Endothelial cell of hepatic sinusoid (primary cell): ENCODE results near the gene IL10.

Experiments used
- in situ Hi-C: cut with HindIII; loops from 2 replicates; pipeline ENCODE4 v1.10.0; 2017; ENCODE audit warnings: low sequenced_read_pairs

The IL10 gene

GRCh38 chr1:206737729-206738201, 34.5 kb downstream of the IL10 start:
- in situ Hi-C loops: no loop called here

- in situ Hi-C loops: no loop called here
These were observed 35.2 kb downstream of the IL10 start for GRCh38 chr1:206736878-206737728.

GRCh38 chr1:206735553-206736031, 36.7 kb downstream of the IL10 start:
- in situ Hi-C loops: no loop called here

DNA sequence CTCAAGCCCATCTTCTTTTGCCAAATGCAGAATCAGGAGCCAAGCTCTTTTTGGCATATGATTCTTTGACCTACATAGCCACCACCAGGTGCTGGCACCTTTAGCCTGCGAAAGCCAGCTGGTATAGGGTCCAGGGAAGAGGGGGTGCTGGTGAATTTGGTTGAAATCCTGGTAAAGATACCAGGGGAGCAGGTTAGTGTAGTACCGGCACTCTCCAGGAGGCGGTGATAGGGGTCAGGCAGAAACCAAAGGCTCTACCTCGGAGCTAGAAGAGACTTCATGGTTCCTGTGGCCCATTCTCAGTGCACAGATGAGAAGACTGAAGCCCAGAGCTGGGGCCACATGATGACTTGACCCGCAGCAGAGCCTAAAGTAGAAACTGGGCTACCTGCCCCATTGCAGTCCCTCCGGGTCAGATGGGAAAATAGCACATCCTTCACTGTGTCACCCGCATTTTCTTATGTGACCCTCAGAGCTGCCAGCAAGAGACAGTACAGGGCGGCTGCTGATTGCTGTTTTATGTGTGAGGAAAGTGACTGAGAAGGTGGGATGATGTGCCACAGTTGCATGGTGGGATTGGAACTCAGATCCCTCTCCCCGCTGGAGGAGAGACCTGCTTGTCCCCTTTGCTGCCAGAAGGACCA, 37.7 kb downstream of the IL10 start:
- in situ Hi-C loops: no loop called here

DNA sequence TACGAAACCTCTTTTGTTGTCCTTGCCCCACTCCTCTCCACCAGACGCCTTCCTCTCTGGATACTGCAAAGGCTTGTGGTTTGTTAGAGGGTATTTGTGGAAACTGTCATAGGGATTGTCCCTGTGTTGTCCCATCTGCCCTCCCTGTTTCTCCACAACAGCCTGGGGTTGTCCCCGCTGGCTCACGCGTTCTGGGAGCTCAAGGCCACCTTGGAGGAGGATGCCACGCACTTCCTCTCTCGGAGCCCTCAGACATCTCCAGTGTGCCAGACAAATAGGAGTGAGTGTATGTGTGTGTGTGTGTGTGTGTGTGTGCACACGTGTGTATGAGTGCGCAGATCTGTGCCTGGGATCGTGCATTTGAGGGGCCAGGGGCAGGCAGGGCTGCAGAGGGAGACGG, 39.3 kb downstream of the IL10 start:
- in situ Hi-C loops: no loop called here

GRCh38 chr1:206732508-206732907, 39.8 kb downstream of the IL10 start:
- in situ Hi-C loops: no loop called here

DNA sequence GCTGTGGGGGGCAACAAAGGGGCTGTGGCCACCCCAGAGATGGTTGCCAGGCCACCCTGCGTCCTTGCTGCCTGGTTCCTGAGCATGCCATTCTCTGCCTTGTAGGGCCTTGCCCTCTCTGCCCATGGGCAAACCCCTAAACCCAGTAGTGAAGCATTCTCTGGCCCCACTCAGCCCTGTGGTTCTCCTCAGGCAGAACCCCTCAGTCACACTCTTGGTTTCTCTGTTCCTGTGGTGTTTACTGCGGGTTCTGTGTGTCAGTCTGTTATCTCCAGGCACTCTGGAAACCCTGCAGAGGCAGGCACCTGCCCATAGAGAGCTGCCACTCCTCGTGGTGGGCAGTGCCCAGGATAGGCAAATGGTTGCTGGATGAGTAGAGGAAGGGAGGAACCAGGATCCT, 42.8 kb downstream of the IL10 start:
- in situ Hi-C loops: no loop called here

- in situ Hi-C loops: no loop called here
These were observed 43.2 kb downstream of the IL10 start for GRCh38 chr1:206729050-206729449.

DNA sequence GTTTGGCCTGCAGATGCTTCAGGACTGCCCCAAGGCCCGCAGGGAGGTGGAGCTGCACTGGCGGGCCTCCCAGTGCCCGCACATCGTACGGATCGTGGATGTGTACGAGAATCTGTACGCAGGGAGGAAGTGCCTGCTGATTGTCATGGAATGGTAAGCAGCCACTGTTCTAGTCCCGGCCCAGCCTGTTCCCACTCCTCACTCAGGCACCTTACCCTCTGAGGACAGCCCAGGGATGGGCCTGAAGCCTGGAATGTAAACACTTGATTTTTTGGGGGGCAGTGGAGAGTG, 43.7 kb downstream of the IL10 start:
- in situ Hi-C loops: no loop called here

DNA sequence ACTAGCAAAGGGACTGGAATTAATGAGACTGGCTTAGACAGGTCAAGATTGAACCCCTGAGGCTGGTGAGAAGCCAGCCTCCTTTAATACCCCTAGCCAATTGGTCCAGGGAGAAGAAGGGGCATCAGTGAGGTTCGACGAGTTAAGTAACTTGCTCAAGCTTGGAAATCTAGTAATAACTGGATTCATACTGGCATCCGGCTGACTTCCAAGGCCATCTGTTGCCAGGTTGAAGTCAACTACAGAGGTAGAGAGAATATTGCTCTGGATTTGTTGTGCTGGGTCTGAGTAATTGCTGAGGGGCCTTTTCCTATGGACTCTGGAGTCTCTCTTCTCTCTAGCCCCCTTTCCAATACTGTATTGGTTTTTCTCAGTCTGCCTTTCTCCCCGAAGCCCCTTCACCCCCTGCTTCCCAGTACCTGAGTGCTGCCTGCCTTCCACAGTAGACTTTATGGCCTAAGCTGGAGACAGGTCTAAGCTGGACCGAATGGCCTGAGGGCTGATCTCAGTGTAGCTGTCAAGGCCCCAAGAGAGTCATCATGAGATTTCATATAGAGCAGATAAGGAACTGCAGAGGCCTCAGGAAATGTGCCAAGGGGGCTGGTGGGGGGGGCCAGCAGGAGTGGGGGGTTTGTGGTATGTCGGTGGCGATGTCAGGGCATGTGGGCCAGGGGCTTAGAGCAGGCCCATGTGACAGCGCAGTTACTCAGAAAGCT, 44.2 kb downstream of the IL10 start:
- in situ Hi-C loops: no loop called here

DNA sequence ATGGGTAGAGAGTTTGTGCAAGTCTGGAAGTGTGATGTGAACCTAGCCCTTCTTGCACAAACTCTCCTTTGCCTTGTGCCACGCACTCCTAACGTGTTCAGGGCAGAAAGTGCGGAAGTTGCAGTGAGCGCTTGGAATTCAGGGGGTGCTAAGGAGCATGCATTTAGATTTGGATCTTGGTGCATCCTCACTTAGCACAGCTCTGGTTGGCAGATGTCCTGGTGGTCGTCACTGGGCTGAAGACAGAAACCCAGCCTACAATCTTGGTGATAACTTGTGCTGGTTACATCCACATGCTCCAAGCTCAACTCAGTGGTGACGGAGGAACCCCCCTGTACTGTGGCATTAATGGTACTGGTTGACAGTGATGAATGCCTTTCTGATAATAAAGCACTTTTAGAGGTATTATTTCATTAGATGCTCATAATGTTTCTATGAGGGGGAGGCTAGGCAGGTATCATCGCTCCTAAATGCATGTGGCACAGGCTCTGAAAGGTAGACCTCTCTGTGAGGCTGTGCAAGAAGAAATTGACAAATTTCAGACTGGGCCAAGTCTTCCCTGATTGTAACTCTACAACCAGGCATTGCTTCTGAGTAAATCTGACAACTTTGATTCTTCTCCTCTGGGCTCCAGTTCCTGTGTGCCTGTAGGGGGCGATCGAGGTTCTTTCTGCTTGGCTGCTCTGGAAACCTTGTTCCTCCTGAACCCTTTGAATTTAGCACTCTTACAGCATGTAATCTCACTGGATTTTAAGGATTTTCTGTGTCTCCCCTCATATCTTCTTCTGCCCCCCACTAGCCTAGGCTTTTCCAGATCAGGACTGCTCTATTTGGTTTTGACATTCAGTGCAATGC, 47.0 kb downstream of the IL10 start:
- in situ Hi-C loops: no loop called here

- in situ Hi-C loops: no loop called here
These were observed 48.4 kb downstream of the IL10 start for GRCh38 chr1:206723805-206724472.

GRCh38 chr1:206723462-206723804, 48.9 kb downstream of the IL10 start:
- in situ Hi-C loops: no loop called here

- in situ Hi-C loops: no loop called here
These were observed 49.4 kb downstream of the IL10 start for GRCh38 chr1:206722751-206723461.

- in situ Hi-C loops: no loop called here
These were observed 50.8 kb downstream of the IL10 start for GRCh38 chr1:206721454-206721853.

DNA sequence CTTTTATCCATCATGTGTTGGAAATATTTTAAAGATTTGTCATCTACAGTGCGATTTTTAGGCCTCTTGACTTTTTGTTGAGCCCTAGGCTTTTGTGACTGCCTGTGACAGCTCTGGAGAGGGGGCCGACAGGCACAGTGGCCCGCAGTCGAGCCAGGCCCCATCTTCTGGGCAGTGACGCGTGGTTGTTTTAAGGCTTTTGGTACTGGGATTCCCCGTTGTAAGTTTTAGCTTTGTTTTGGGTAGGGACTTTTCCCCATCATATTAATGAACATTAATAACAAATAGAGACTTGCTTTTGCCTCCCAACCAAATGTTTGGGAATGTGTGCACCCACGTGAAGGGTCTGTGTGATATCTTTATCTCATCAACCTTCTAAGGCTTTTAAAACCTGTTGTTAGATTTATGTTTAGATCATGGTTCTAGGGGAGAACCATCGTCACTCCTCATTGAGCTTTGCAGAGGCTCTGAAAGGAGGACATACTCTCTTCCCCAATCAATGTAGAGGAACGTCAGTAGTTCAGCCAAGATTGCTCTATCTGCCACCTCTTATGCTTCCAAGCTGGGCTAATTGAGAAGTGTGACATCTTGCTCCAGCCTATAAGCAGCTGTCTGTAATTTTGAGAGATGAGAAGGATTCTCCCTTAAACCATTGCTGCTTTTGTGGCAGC, 53.0 kb downstream of the IL10 start:
- in situ Hi-C loops: no loop called here

DNA sequence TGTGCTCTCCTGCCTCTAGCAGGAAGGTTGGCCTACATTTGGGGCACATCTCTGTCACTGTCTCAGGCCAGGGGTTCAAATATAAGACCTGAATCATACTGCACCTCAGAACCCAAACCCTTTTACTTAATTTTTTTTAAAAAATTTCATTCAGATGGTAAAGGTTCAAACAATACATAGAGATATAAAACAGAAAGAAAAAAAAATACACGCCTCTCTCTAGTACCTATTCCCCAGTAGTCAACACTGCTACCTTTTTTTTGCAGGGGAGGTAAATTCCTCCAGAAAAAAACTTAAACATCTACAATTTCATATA, 54.7 kb downstream of the IL10 start:
- in situ Hi-C loops: no loop called here
